Motor neuron (in vitro differentiated cells): ENCODE results near the gene IGFBP5. TPM values are rescaled to one million over a fixed set of nuclear protein-coding genes. Genes with fewer than 3 reads are reported as not detected.

Experiments used
- ATAC-seq, 8 experiments: fragments of 200-7000 bp; cut with Tn5 transposase; replicated peaks in 6 of 8; 2 replicates each; pipeline ENCODE4 v1.8.0; 2021; ENCODE audit warnings: mild to moderate bottlenecking in 8 of 8, moderate library complexity in 8 of 8
- H3K27ac ChIP-seq, 2 donors: fragments of 250-450 bp; sonication (Bioruptor Pico); 2 replicates each; pipeline ENCODE4 v1.9.0; 2021; ENCODE audit warnings: antibody characterized with exemption in 2 of 2, mild to moderate bottlenecking in 2 of 2, moderate library complexity in 1 of 2
- H3K4me1 ChIP-seq, 2 donors: fragments of 250-450 bp; sonication (Bioruptor Pico); replicated peaks in 1 of 2; 2 replicates each; pipeline ENCODE4 v1.6.1; 2021; ENCODE audit warnings: antibody characterized with exemption in 2 of 2, mild to moderate bottlenecking in 2 of 2, moderate library complexity in 1 of 2
- H3K4me3 ChIP-seq, 5 donors: fragments of 250-450 bp; sonication (Bioruptor Pico); 2 replicates each; pipeline ENCODE4 v1.9.0; 2021; ENCODE audit warnings: antibody characterized with exemption in 5 of 5, mild to moderate bottlenecking in 5 of 5, moderate library complexity in 4 of 5
- WGBS, 10 experiments: fragments of 450-650 bp; shearing (Covaris generic); methylation state at CpG; one replicate each; pipeline ENCODE4 v1.0.0; 2022; 5-methylcytosine and 5-hydroxymethylcytosine counted together
- in situ Hi-C, 9 experiments: fragments of 400-800 bp; cut with MboI; loops; one replicate each; pipeline ENCODE4 v1.15.0; 2021; ENCODE audit warnings: low sequenced_read_pairs in 9 of 9, low pct_unique_long_range_greater_than_20kb in 2 of 9; ENCODE audit not compliant: unreplicated experiment in 9 of 9
- total RNA-seq, 8 experiments: library from RNA; unstranded; fragments of 300-600 nt; gene quantifications; 2 replicates each; pipeline versions ENCODE4 v1.2.3 to v1.2.4, GENCODE V29; 2022

The IGFBP5 gene
- total RNA-seq, 8 experiments from 2014 or later = 3.3 to 975 (median 37.8) TPM

- peak overlapping the region in 1 of 2 donors; percentile 59 for H3K27ac ChIP-seq
- ATAC-seq = peak in 1 of 8 experiments; percentile 26
- H3K4me3 ChIP-seq = no peak overlapping the region
- H3K4me1 ChIP-seq = peaks cover 0 to 22% of the 10 kb centered on the region in 2 donors
- whole genome bisulfite sequencing, 10 experiments = 50 to 95% (median 90%) methylated on average over 2 to 6 of the region's 6 CpGs; no CpG with 5 or more reads in 4 of the 10 experiments
- in situ Hi-C loops = loop anchor here in 2 of 9 experiments (25.0 kb wide), 1 partner anchor 146 kb away; no protein-coding TSS in a partner anchor
These were observed 36.6 kb downstream of the IGFBP5 start for GRCh38 chr2:216658757-216659156.

- no peak overlapping the region for H3K4me3 ChIP-seq
- peak in 3 of 8 experiments; percentile 36 to 74 (median 48) for ATAC-seq
- H3K27ac ChIP-seq = no peak overlapping the region
- WGBS, 10 experiments = 40 to 89% (median 80%) methylated on average over 1 to 7 of the region's 7 CpGs
- peaks cover 0 to 22% of the 10 kb centered on the region in 2 donors for H3K4me1 ChIP-seq
- in situ Hi-C loops = loop anchor here in 2 of 9 experiments (25.0 kb wide), 1 partner anchor 146 kb away; no protein-coding TSS in a partner anchor
These were observed 37.4 kb downstream of the IGFBP5 start for GRCh38 chr2:216657980-216658379.

- H3K27ac ChIP-seq = peak overlapping the region in 1 of 2 donors; percentile 45
- in situ Hi-C loops = loop anchor here in 2 of 9 experiments (25.0 kb wide), 1 partner anchor 145 kb away; no protein-coding TSS in a partner anchor
- no peak overlapping the region for H3K4me3 ChIP-seq
- peaks cover 0 to 22% of the 10 kb centered on the region in 2 donors for H3K4me1 ChIP-seq
- 63 to 100% (median 87%) methylated on average over 1 to 5 of the region's 16 CpGs; no CpG with 5 or more reads in 2 of the 10 experiments for WGBS, 10 experiments
- ATAC-seq = peak in 5 of 8 experiments; percentile 4 to 51 (median 29)
These were observed 38.1 kb downstream of the IGFBP5 start for GRCh38 chr2:216657086-216657855.

- H3K4me3 ChIP-seq = no peak overlapping the region
- WGBS, 10 experiments = 14 to 100% (median 100%) methylated on average over 1 to 2 of the region's 2 CpGs; no CpG with 5 or more reads in 3 of the 10 experiments
- in situ Hi-C loops = loop anchor here in 2 of 9 experiments (25.0 kb wide), 1 partner anchor 142 kb away; no protein-coding TSS in a partner anchor
- H3K4me1 ChIP-seq = peaks cover 0 to 36% of the 10 kb centered on the region in 2 donors
- no peak for ATAC-seq
- H3K27ac ChIP-seq = no peak overlapping the region
These were observed 40.8 kb downstream of the IGFBP5 start for GRCh38 chr2:216654528-216655052.

GRCh38 chr2:216653931-216654365 lies 41.4 kb downstream of the IGFBP5 start:
- Histone ChIP-seq H3K4me1 (peaks cover 0 to 31% of the 10 kb centered on the region in 2 donors), H3K27ac (no peak overlapping the region), H3K4me3 (no peak overlapping the region)
- in situ Hi-C loops = loop anchor here in 2 of 9 experiments (25.0 kb wide), 1 partner anchor 142 kb away; no protein-coding TSS in a partner anchor
- WGBS, 10 experiments = 39 to 100% (median 90%) methylated on average over 2 of the region's 2 CpGs; no CpG with 5 or more reads in 3 of the 10 experiments
- ATAC-seq = no peak

GRCh38 chr2:216653093-216653799 lies 42.1 kb downstream of the IGFBP5 start:
- no peak for ATAC-seq
- Histone ChIP-seq H3K4me3 (no peak overlapping the region), H3K4me1 (peaks cover 0 to 28% of the 10 kb centered on the region in 2 donors), H3K27ac (no peak overlapping the region)
- in situ Hi-C loops = loop anchor here in 2 of 9 experiments (25.0 kb wide), 1 partner anchor 141 kb away; no protein-coding TSS in a partner anchor
- 40 to 100% (median 86%) methylated on average over 1 to 4 of the region's 4 CpGs; no CpG with 5 or more reads in 2 of the 10 experiments for WGBS, 10 experiments

GRCh38 chr2:216652566-216652965 lies 42.8 kb downstream of the IGFBP5 start:
- ATAC-seq = no peak
- peaks cover 0 to 27% of the 10 kb centered on the region in 2 donors for H3K4me1 ChIP-seq
- no peak overlapping the region for H3K4me3 ChIP-seq
- no peak overlapping the region for H3K27ac ChIP-seq
- in situ Hi-C loops = loop anchor here in 2 of 9 experiments (25.0 kb wide), 1 partner anchor 140 kb away; no protein-coding TSS in a partner anchor
- 14 to 92% (median 45%) methylated on average over 1 to 4 of the region's 4 CpGs; no CpG with 5 or more reads in 4 of the 10 experiments for WGBS, 10 experiments

GRCh38 chr2:216651351-216651881 lies 43.9 kb downstream of the IGFBP5 start:
- H3K27ac ChIP-seq = no peak overlapping the region
- in situ Hi-C loops = loop anchor here in 2 of 9 experiments (25.0 kb wide), 1 partner anchor 139 kb away; no protein-coding TSS in a partner anchor
- peak in 2 of 8 experiments; percentile 21 to 44 for ATAC-seq
- no peak overlapping the region for H3K4me3 ChIP-seq
- H3K4me1 ChIP-seq = peaks cover 0 to 24% of the 10 kb centered on the region in 2 donors
- WGBS, 10 experiments = 60 to 100% (median 87%) methylated on average over 2 to 6 of the region's 6 CpGs; no CpG with 5 or more reads in 1 of the 10 experiments

- ATAC-seq = peak in 3 of 8 experiments; percentile 6 to 42 (median 31)
- H3K4me1 ChIP-seq = peaks cover 0 to 24% of the 10 kb centered on the region in 2 donors
- in situ Hi-C loops = loop anchor here in 2 of 9 experiments (25.0 kb wide), 1 partner anchor 138 kb away; no protein-coding TSS in a partner anchor
- WGBS, 10 experiments = 57 to 92% (median 76%) methylated on average over 1 to 3 of the region's 3 CpGs; no CpG with 5 or more reads in 5 of the 10 experiments
- H3K4me3 ChIP-seq = no peak overlapping the region
- H3K27ac ChIP-seq = no peak overlapping the region
These were observed 44.6 kb downstream of the IGFBP5 start for GRCh38 chr2:216650626-216651257.

GRCh38 chr2:216649574-216649973 lies 45.8 kb downstream of the IGFBP5 start:
- WGBS, 10 experiments = 33 to 100% (median 81%) methylated on average over 1 to 4 of the region's 5 CpGs; no CpG with 5 or more reads in 2 of the 10 experiments
- Histone ChIP-seq H3K4me3 (no peak overlapping the region), H3K4me1 (peaks cover 9 to 36% of the 10 kb centered on the region in 2 donors), H3K27ac (no peak overlapping the region)
- ATAC-seq = peak in 2 of 8 experiments; percentile 19 to 62
- in situ Hi-C loops = no loop called here

- Histone ChIP-seq H3K27ac (no peak overlapping the region), H3K4me3 (no peak overlapping the region), H3K4me1 (peaks cover 16 to 50% of the 10 kb centered on the region in 2 donors)
- in situ Hi-C loops = no loop called here
- 0 to 100% (median 67%) methylated on average over 1 to 3 of the region's 3 CpGs; no CpG with 5 or more reads in 3 of the 10 experiments for WGBS, 10 experiments
- peak in 2 of 8 experiments; percentile 32 to 45 for ATAC-seq
These were observed 47.2 kb downstream of the IGFBP5 start for GRCh38 chr2:216648105-216648504.
